HepG2 (cell line): ENCODE measurements around the gene ITGB7. TPM values are rescaled to one million over a fixed set of nuclear protein-coding genes. Genes with fewer than 3 reads are reported as not detected.

Experiments used
- ATAC-seq: fragments of 200-7000 bp; cut with Tn5 transposase; 3 replicates; pipeline ENCODE4 v1.9.1; 2020; ENCODE audit warnings: mild to moderate bottlenecking, moderate library complexity
- BruUV-seq: library from RNA; stranded (reverse); fragments of 400-500 nt; replicated peaks from 2 replicates; lab custom pipeline; 2021; lab: Mats Ljungman, UMichigan
- CTCF ChIA-PET: fragments of 300-600 bp; formaldehyde crosslinking; extraction: SDS; loops from one replicate; lab custom pipeline; 2021; ENCODE audit warnings: low total read pairs, inconsistent platforms, low intra/inter-chr PET ratio; lab: Yijun Ruan, JAX
- POLR2A ChIA-PET: fragments of 350-600 bp; sonication (Branson Sonifier 250); formaldehyde crosslinking; loops from one replicate; lab custom pipeline; 2020; ENCODE audit warnings: antibody characterized with exemption, inconsistent platforms; lab: Yijun Ruan, JAX
- DNase-seq: peaks from one replicate; pipeline ENCODE4 v3.0.0-alpha.2; 2015; ENCODE audit warnings: low spot score
- FAIRE-seq: peaks from 3 replicates; lab custom pipeline; 2011; peaks lifted over from hg19 to GRCh38; lab: Jason Lieb, UNC
- H2AFZ ChIP-seq: one replicate; pipeline ENCODE4 v1.6.1; 2011; ENCODE audit warnings: low read length, inconsistent platforms
- H3K27ac ChIP-seq: fragments of 300-600 bp; 3 replicates; pipeline ENCODE4 v1.8.0; 2011; ENCODE audit warnings: mixed run types, mild to moderate bottlenecking, mixed read lengths, low read length, inconsistent platforms; ENCODE audit not compliant: insufficient read depth; ENCODE audit errors: extremely low read length
- H3K27me3 ChIP-seq, 2 experiments: fragments of 200-600 bp in 1 of 2; 2 replicates in 1 of 2; 3 replicates in 1 of 2; pipeline versions ENCODE4 v1.6.0 to v1.8.0; 2011; ENCODE audit warnings: low read length in 2 of 2, mild to moderate bottlenecking in 2 of 2, moderate library complexity in 2 of 2, inconsistent platforms in 1 of 2; ENCODE audit not compliant: insufficient read depth in 2 of 2, control insufficient read depth in 1 of 2
- H3K36me3 ChIP-seq, 2 experiments: fragments of 200-600 bp in 1 of 2; replicated peaks in 1 of 2; 2 replicates in 1 of 2; 3 replicates in 1 of 2; pipeline versions ENCODE4 v1.5.1 to v1.8.0; 2011; ENCODE audit warnings: low read length in 2 of 2, inconsistent platforms in 1 of 2; ENCODE audit not compliant: insufficient read depth in 2 of 2, control insufficient read depth in 1 of 2
- H3K4me1 ChIP-seq: 2 replicates; pipeline ENCODE4 v1.5.1; 2012; ENCODE audit warnings: low read length, inconsistent platforms; ENCODE audit not compliant: insufficient read depth
- H3K4me2 ChIP-seq: 2 replicates; pipeline ENCODE4 v1.6.0; 2011; ENCODE audit warnings: low read depth, low read length, inconsistent platforms
- H3K4me3 ChIP-seq, 3 experiments: fragments of 200-600 bp in 1 of 3; sonication (generic), shearing (Covaris generic) in 1 of 3; replicated peaks in 1 of 3; 2 replicates each; pipeline ENCODE4 v1.5.1; 2011 to 2016; ENCODE audit warnings: low read length in 3 of 3, inconsistent platforms in 2 of 3, low read depth in 2 of 3, mild to moderate bottlenecking in 2 of 3, control low read depth in 1 of 3, mixed read lengths in 1 of 3; ENCODE audit not compliant: insufficient read depth in 1 of 3
- H3K79me2 ChIP-seq: one replicate; pipeline ENCODE4 v1.6.1; 2011; ENCODE audit warnings: low read length, inconsistent platforms; ENCODE audit not compliant: insufficient read depth
- H3K9ac ChIP-seq: 2 replicates; pipeline ENCODE4 v1.6.0; 2011; ENCODE audit warnings: mild to moderate bottlenecking, low read depth, low read length, inconsistent platforms; ENCODE audit not compliant: insufficient read depth
- H3K9me3 ChIP-seq: 2 replicates; pipeline ENCODE4 v1.5.1; 2012; ENCODE audit warnings: mild to moderate bottlenecking, low read length
- H4K20me1 ChIP-seq: 2 replicates; pipeline ENCODE4 v1.6.0; 2011; ENCODE audit warnings: inconsistent platforms, mild to moderate bottlenecking, low read length, moderate library complexity; ENCODE audit not compliant: insufficient read depth
- HES4 ChIP-seq: sonication (generic); formaldehyde crosslinking; IDR thresholded peaks from 2 replicates; pipeline ENCODE4 v1.9.0; 2021; ENCODE audit warnings: mild to moderate bottlenecking, missing genetic modification reagents, borderline replicate concordance
- TOE1 ChIP-seq: sonication (generic); formaldehyde crosslinking; IDR thresholded peaks from 2 replicates; pipeline ENCODE4 v1.4.0; 2020; ENCODE audit warnings: mild to moderate bottlenecking, missing genetic modification reagents
- ZNF841 ChIP-seq: sonication (generic); formaldehyde crosslinking; IDR thresholded peaks from 2 replicates; pipeline ENCODE4 v1.8.1; 2023; ENCODE audit warnings: missing genetic modification reagents, borderline replicate concordance
- WGBS: methylation state at CpG from one replicate; pipeline ENCODE4 v1.1.6; 2017; ENCODE audit warnings: low lambda C conversion rate; 5-methylcytosine and 5-hydroxymethylcytosine counted together
- in situ Hi-C: cut with HindIII; loops from 2 replicates; pipeline ENCODE4 v1.10.0; 2017; ENCODE audit warnings: low pct_unique_long_range_greater_than_20kb; ENCODE audit not compliant: extremely low pct_ligation_motif_present
- intact Hi-C: fragments of 100-400 bp; cut with micrococcal nuclease; formaldehyde crosslinking; loops from one replicate; pipeline ENCODE4 v1.10.0; 2022; ENCODE audit not compliant: unreplicated experiment
- polyA plus RNA-seq, 8 experiments: library from polyadenylated mRNA; depleted of rRNA in 3 of 8; stranded (reverse) in 7 of 8; unstranded in 1 of 8; fragments of >200 nt; fragmentation: Illumina TruSeq in 4 of 8; extraction: Trizol in 4 of 8; gene quantifications; 2 replicates each; pipeline versions ENCODE4 v1.2.1 to v1.2.3, GENCODE V29; 2011 to 2016; ENCODE audit warnings: low read depth in 4 of 8, missing spikeins in 1 of 8, mixed read lengths in 1 of 8; ENCODE audit not compliant: insufficient read depth in 1 of 8
- total RNA-seq, 5 experiments: library from RNA; depleted of rRNA; stranded (reverse); fragments of >200 nt; fragmentation: Illumina TruSeq; extraction: Trizol; gene quantifications; 2 replicates each; pipeline ENCODE4 v1.2.3, GENCODE V29; 2016; ENCODE audit warnings: low read depth in 1 of 5
- TF ChIP-seq, protein P1 (sequence below): sonication (generic); formaldehyde crosslinking; IDR thresholded peaks from 2 replicates; pipeline ENCODE4; 2020; ENCODE audit warnings: missing genetic modification reagents, mild to moderate bottlenecking, borderline replicate concordance
- TF ChIP-seq, protein P2 (sequence below), 2 experiments: IDR thresholded peaks; 2 replicates each; pipeline ENCODE4 v1.6.1; 2011 to 2012; ENCODE audit warnings: low read length in 2 of 2, borderline replicate concordance in 1 of 2, low read depth in 1 of 2, mild to moderate bottlenecking in 1 of 2, moderate library complexity in 1 of 2
- TF ChIP-seq, protein P3 (sequence below): IDR thresholded peaks from 2 replicates; pipeline ENCODE4 v1.4.0; 2020; ENCODE audit warnings: mild to moderate bottlenecking, missing genetic modification reagents
- TF ChIP-seq, protein P4 (sequence below): IDR thresholded peaks from 2 replicates; pipeline ENCODE4 v1.6.1; 2016

Gene ITGB7
- total and polyA plus RNA-seq, 2 of the 13 experiments (the other 11 are each of a cell fraction or from before 2014, with no cell fraction given): 0.16 to 0.18 TPM

DNA sequence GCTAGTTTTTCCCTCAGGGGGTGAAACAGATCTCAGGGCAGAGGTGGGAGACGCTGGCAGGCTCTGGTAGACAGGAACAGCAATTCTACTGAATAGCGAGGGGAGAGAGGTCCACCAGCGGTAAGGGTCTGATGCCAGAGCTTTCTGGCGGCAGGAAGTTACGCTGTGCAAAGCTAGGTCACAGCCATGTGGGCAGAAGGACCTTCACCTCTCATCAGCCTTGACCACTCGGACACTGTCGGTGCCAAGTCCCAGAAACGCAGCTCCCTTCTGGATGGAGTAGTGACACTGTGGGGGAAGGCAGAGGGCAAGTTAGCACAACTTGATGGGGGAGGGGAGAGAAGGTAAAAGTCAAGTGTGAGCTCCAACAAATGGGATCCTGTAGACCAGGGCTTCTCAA, 36.8 kb downstream of the ITGB7 start:
- FAIRE-seq: no peak
- no peak for TF ChIP-seq TOE1 (CRISPR knock-in tag)
- TF ChIP-seq, protein P1, sequence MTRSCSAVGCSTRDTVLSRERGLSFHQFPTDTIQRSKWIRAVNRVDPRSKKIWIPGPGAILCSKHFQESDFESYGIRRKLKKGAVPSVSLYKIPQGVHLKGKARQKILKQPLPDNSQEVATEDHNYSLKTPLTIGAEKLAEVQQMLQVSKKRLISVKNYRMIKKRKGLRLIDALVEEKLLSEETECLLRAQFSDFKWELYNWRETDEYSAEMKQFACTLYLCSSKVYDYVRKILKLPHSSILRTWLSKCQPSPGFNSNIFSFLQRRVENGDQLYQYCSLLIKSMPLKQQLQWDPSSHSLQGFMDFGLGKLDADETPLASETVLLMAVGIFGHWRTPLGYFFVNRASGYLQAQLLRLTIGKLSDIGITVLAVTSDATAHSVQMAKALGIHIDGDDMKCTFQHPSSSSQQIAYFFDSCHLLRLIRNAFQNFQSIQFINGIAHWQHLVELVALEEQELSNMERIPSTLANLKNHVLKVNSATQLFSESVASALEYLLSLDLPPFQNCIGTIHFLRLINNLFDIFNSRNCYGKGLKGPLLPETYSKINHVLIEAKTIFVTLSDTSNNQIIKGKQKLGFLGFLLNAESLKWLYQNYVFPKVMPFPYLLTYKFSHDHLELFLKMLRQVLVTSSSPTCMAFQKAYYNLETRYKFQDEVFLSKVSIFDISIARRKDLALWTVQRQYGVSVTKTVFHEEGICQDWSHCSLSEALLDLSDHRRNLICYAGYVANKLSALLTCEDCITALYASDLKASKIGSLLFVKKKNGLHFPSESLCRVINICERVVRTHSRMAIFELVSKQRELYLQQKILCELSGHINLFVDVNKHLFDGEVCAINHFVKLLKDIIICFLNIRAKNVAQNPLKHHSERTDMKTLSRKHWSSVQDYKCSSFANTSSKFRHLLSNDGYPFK (CRISPR knock-in tag): no peak
- TF ChIP-seq, protein P2, sequence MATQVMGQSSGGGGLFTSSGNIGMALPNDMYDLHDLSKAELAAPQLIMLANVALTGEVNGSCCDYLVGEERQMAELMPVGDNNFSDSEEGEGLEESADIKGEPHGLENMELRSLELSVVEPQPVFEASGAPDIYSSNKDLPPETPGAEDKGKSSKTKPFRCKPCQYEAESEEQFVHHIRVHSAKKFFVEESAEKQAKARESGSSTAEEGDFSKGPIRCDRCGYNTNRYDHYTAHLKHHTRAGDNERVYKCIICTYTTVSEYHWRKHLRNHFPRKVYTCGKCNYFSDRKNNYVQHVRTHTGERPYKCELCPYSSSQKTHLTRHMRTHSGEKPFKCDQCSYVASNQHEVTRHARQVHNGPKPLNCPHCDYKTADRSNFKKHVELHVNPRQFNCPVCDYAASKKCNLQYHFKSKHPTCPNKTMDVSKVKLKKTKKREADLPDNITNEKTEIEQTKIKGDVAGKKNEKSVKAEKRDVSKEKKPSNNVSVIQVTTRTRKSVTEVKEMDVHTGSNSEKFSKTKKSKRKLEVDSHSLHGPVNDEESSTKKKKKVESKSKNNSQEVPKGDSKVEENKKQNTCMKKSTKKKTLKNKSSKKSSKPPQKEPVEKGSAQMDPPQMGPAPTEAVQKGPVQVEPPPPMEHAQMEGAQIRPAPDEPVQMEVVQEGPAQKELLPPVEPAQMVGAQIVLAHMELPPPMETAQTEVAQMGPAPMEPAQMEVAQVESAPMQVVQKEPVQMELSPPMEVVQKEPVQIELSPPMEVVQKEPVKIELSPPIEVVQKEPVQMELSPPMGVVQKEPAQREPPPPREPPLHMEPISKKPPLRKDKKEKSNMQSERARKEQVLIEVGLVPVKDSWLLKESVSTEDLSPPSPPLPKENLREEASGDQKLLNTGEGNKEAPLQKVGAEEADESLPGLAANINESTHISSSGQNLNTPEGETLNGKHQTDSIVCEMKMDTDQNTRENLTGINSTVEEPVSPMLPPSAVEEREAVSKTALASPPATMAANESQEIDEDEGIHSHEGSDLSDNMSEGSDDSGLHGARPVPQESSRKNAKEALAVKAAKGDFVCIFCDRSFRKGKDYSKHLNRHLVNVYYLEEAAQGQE (IDR thresholded peaks at IDR 0.05; ENCODE audit: borderline replicate concordance in 1 of 2, low read depth in 1 of 2, low read length in 2 of 2): no peak
- TF ChIP-seq, protein P3, sequence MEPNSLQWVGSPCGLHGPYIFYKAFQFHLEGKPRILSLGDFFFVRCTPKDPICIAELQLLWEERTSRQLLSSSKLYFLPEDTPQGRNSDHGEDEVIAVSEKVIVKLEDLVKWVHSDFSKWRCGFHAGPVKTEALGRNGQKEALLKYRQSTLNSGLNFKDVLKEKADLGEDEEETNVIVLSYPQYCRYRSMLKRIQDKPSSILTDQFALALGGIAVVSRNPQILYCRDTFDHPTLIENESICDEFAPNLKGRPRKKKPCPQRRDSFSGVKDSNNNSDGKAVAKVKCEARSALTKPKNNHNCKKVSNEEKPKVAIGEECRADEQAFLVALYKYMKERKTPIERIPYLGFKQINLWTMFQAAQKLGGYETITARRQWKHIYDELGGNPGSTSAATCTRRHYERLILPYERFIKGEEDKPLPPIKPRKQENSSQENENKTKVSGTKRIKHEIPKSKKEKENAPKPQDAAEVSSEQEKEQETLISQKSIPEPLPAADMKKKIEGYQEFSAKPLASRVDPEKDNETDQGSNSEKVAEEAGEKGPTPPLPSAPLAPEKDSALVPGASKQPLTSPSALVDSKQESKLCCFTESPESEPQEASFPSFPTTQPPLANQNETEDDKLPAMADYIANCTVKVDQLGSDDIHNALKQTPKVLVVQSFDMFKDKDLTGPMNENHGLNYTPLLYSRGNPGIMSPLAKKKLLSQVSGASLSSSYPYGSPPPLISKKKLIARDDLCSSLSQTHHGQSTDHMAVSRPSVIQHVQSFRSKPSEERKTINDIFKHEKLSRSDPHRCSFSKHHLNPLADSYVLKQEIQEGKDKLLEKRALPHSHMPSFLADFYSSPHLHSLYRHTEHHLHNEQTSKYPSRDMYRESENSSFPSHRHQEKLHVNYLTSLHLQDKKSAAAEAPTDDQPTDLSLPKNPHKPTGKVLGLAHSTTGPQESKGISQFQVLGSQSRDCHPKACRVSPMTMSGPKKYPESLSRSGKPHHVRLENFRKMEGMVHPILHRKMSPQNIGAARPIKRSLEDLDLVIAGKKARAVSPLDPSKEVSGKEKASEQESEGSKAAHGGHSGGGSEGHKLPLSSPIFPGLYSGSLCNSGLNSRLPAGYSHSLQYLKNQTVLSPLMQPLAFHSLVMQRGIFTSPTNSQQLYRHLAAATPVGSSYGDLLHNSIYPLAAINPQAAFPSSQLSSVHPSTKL (CRISPR knock-in tag): no peak
- no peak for TF ChIP-seq HES4 (CRISPR knock-in tag)
- TF ChIP-seq, protein P4, sequence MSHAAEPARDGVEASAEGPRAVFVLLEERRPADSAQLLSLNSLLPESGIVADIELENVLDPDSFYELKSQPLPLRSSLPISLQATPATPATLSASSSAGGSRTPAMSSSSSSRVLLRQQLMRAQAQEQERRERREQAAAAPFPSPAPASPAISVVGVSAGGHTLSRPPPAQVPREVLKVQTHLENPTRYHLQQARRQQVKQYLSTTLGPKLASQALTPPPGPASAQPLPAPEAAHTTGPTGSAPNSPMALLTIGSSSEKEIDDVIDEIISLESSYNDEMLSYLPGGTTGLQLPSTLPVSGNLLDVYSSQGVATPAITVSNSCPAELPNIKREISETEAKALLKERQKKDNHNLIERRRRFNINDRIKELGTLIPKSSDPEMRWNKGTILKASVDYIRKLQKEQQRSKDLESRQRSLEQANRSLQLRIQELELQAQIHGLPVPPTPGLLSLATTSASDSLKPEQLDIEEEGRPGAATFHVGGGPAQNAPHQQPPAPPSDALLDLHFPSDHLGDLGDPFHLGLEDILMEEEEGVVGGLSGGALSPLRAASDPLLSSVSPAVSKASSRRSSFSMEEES (CRISPR knock-in tag): no peak
- no peak for TF ChIP-seq ZNF841 (CRISPR knock-in tag)

More for the DNA sequence above, 36.8 kb downstream of the ITGB7 start:
- in situ Hi-C loops: no loop called here
- 93% methylated on average over 8 of the region's 8 CpGs for WGBS
- no peak for DNase-seq
- POLR2A ChIA-PET: interaction anchor here (2.6 kb wide), 1 partner anchor 10 kb away, joined by 15 read pairs; the partner anchor contains the start of genes CSAD and ZNF740
- no peaks in the 10 kb centered on the region for H3K27me3 ChIP-seq
- no peaks in the 10 kb centered on the region for H3K79me2 ChIP-seq
- no peak overlapping the region for H3K4me2 ChIP-seq
- CTCF ChIA-PET: no interaction called here
- no peak overlapping the region for H2AFZ ChIP-seq
- no peaks in the 10 kb centered on the region for H4K20me1 ChIP-seq
- no peaks in the 10 kb centered on the region for H3K9me3 ChIP-seq
- no peak overlapping the region for H3K27ac ChIP-seq
- ATAC-seq: no peak
- intact Hi-C loops: no loop called here
- no peaks in the 10 kb centered on the region for H3K36me3 ChIP-seq
- H3K4me3 ChIP-seq: no peak overlapping the region
- peaks cover 32% of the 10 kb centered on the region for H3K4me1 ChIP-seq
- BruUV-seq: no TSS peak
- H3K9ac ChIP-seq: no peak overlapping the region
